Peyer's patch (tissue), 4 donors: ENCODE data around the gene KLHL12. TPM values are rescaled to one million over a fixed set of nuclear protein-coding genes. Genes with fewer than 3 reads are reported as not detected.

Experiments
- DNase-seq, 3 donors: peaks; one replicate each; pipeline ENCODE4 v3.0.0-alpha.2; 2017 to 2019
- H3K27ac ChIP-seq, 4 donors: fragments of 200-600 bp; sonication (generic); one replicate each; pipeline ENCODE4 v1.5.1; 2016 to 2019
- H3K27me3 ChIP-seq, 2 donors: fragments of 200-600 bp; sonication (generic); one replicate each; pipeline ENCODE4 v1.5.1; 2019
- H3K36me3 ChIP-seq, 3 donors: fragments of 200-600 bp; sonication (generic); one replicate each; pipeline ENCODE4 v1.5.1; 2016 to 2019
- H3K4me1 ChIP-seq, 4 donors: fragments of 200-600 bp; sonication (generic); one replicate each; pipeline ENCODE4 v1.5.1; 2016 to 2019
- H3K4me3 ChIP-seq, 4 donors: fragments of 200-600 bp; sonication (generic); 1 replicate in 3 of 4; 2 replicates in 1 of 4; pipeline ENCODE4 v1.5.1; 2016 to 2019; ENCODE audit warnings: mild to moderate bottlenecking in 1 of 4
- H3K9me3 ChIP-seq, 4 donors: fragments of 200-600 bp; sonication (generic); one replicate each; pipeline ENCODE4 v1.5.1; 2016 to 2019; ENCODE audit warnings: mild to moderate bottlenecking in 1 of 4
- POLR2A ChIP-seq, 2 donors: fragments of 450-650 bp; IDR thresholded peaks; one replicate each; pipeline ENCODE4 v1.5.1; 2017; ENCODE audit warnings: antibody characterized with exemption in 2 of 2, mild to moderate bottlenecking in 2 of 2, moderate library complexity in 2 of 2
- total RNA-seq, 4 donors: library from RNA; depleted of rRNA; stranded (reverse); fragments of >200 nt; gene quantifications; one replicate each; pipeline ENCODE4 v1.1.0, GENCODE V29; 2016
- TF ChIP-seq, protein P1 (sequence below), 6 experiments: fragments of 450-650 bp in 4 of 6; fragments of 200-600 bp in 2 of 6; sonication (generic) in 1 of 6; IDR thresholded peaks; one replicate each; pipeline ENCODE4 v1.5.1; 2017 to 2019; ENCODE audit warnings: antibody characterized with exemption in 6 of 6, mild to moderate bottlenecking in 3 of 6, moderate library complexity in 1 of 6

KLHL12 gene
- total RNA-seq, 4 donors from 2014 or later = 15.9 to 22.9 (median 18.4) TPM

DNA sequence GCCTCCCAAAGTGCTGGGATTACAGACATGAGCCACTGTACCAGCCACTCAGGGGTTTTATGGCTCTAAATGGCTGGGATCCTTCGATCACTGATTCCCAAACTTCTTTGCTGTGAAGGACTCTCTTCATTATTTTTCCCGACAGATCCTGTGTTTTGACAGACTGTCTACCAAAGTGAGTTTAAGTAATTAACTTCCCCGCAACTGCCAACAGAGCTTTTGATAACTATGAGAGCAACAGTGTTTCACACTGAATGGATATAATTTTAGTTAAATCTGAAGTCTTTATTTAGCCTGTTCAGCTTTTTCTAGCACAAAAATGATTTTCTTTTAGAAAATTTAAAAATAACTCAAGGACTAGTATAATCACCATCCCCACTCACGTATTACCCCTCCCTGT, 25.5 kb downstream of the KLHL12 start:
- DNase-seq = no peak

DNA sequence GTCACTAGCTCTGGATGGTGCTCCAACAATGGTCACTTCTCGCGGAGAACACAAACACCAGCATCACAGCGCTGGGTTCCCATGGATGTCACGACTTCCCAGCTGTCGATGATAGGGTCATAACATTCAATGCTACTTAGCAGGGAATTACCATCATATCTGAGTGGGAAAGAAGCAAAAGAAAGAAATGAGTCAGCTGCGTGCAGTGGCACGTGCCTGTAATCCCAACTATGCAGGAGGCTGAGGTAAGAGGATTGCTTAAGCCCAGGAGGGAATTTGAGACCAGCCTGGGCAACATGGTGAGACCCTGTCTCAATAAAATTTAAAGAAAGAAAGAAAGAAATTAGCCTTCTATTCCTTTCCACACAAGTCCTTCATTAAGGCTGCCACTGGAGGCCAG, 34.5 kb downstream of the KLHL12 start:
- H3K36me3 ChIP-seq = peaks cover 0 to 59% (median 0%) of the 10 kb centered on the region in 3 donors
- H3K4me3 ChIP-seq = no peak overlapping the region
- peaks cover 0 to 4% (median 0%) of the 10 kb centered on the region in 4 donors for H3K4me1 ChIP-seq
- TF ChIP-seq, protein P1, sequence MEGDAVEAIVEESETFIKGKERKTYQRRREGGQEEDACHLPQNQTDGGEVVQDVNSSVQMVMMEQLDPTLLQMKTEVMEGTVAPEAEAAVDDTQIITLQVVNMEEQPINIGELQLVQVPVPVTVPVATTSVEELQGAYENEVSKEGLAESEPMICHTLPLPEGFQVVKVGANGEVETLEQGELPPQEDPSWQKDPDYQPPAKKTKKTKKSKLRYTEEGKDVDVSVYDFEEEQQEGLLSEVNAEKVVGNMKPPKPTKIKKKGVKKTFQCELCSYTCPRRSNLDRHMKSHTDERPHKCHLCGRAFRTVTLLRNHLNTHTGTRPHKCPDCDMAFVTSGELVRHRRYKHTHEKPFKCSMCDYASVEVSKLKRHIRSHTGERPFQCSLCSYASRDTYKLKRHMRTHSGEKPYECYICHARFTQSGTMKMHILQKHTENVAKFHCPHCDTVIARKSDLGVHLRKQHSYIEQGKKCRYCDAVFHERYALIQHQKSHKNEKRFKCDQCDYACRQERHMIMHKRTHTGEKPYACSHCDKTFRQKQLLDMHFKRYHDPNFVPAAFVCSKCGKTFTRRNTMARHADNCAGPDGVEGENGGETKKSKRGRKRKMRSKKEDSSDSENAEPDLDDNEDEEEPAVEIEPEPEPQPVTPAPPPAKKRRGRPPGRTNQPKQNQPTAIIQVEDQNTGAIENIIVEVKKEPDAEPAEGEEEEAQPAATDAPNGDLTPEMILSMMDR (IDR thresholded peaks at IDR 0.05) = no peak
- TF ChIP-seq POLR2A (IDR thresholded peaks at IDR 0.05) = no peak
- no peaks in the 10 kb centered on the region for H3K9me3 ChIP-seq
- no peak overlapping the region for H3K27ac ChIP-seq
- no peaks in the 10 kb centered on the region for H3K27me3 ChIP-seq
- no peak for DNase-seq

More for the DNA sequence above, 25.5 kb downstream of the KLHL12 start:
- no peaks in the 10 kb centered on the region for H3K9me3 ChIP-seq
- H3K27ac ChIP-seq = no peak overlapping the region
- no peaks in the 10 kb centered on the region for H3K4me1 ChIP-seq
- H3K27me3 ChIP-seq = no peaks in the 10 kb centered on the region
- no peak overlapping the region for H3K4me3 ChIP-seq
- no peak for TF ChIP-seq POLR2A (IDR thresholded peaks at IDR 0.05)
- TF ChIP-seq, protein P1 (IDR thresholded peaks at IDR 0.05) = no peak
- H3K36me3 ChIP-seq = peaks cover 0 to 67% (median 0%) of the 10 kb centered on the region in 3 donors

DNA sequence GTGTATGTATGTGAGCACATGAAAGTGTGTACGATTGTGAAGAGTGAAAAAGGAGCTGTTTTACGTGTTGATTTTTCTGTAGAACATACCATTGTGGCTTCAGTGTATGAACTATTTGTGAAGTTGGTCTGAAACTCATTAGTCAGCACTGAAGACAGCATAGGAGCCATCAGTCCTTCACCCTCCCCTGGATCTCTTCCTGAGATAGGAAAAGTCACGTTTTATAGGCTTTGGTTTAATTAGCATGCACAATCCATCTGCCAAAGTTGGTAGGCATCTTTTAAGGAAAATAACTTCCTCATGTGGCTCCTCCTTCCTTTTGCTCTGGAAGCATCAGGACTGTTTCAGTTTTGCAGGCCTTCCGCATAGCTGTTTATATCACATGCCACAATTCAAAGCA, 36.6 kb downstream of the KLHL12 start:
- no peaks in the 10 kb centered on the region for H3K9me3 ChIP-seq
- H3K27ac ChIP-seq = no peak overlapping the region
- no peak for TF ChIP-seq POLR2A (IDR thresholded peaks at IDR 0.05)
- TF ChIP-seq, protein P1 (IDR thresholded peaks at IDR 0.05) = no peak
- DNase-seq = no peak
- no peak overlapping the region for H3K4me3 ChIP-seq
- peaks cover 0 to 40% (median 0%) of the 10 kb centered on the region in 3 donors for H3K36me3 ChIP-seq
- no peaks in the 10 kb centered on the region for H3K27me3 ChIP-seq
- H3K4me1 ChIP-seq = peaks cover 0 to 8% (median 0%) of the 10 kb centered on the region in 4 donors

DNA sequence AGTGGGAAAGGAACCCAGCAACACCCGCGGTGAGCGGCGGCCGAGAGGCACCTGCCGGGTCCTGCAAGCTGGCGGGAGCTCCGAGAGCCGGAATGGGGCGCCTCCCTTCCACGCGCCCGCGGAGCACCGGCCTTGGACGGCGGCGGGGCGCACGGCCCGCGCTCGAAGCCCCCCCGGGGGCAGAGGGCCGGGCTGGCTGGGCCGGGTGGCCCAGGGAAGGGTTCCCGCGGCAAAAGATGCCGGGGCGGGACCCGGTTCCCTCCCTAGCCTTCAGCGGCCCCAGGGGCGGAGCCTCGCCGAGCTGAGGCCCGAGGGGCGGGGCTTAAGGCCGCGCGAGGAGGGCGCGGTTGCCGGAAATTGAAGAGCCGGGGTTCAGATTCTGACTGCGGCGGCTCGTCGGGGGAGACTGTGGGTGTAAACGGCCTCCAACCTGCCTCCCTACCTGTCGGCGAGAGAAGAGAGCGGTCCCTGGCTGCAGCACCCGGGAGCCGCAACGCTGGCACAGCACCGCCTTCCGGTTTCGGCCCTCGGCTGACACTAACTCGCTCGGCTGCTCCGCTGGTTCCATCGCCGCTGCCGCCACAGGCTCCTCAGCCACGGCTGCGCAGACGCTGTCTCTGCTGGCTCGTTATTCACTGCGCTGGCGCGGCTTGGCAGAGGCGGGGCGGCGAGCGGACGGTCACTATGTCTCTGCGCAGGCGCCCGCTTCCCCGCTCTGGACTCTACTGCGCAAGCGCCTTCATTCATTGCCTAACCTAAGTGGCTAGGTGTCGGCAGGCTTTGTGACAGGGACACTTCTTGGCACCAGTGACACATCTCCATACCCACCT, 38.3 kb downstream of the KLHL12 start, which contains the start of gene RABIF:
Gene RABIF (minus strand): TSS at position 619 of the 830 bp plus-strand sequence. CDS start 51 bp downstream, at position 568.
- H3K4me3 ChIP-seq = peak within 1 kb of the TSS; percentile 67 to 89 (median 72)
- peak; percentile 96 to 97 for TF ChIP-seq POLR2A (IDR thresholded peaks at IDR 0.05)
- TF ChIP-seq, protein P1 (IDR thresholded peaks at IDR 0.05) = peak in 4 of 6 experiments; percentile 7 to 31 (median 12)

DNA sequence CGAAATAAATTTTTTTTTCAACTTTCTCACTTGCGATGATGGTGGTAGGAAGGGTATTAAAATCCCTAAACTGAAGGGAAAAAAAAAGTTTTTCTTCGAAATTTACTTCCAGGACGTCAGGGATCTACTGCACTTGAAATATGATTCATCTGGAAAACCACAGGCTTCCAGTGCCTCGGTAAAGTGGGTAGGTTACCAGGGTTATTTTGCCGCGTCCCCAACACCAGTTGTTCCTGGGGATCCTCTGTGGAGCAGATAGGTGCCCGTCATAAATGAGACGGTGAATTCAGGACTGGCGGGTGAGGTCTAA, 38.9 kb downstream of the KLHL12 start:
- peaks cover 0 to 18% (median 0%) of the 10 kb centered on the region in 3 donors for H3K36me3 ChIP-seq

More for the DNA sequence above, 38.3 kb downstream of the KLHL12 start, which contains the start of gene RABIF:
- Histone ChIP-seq H3K36me3 (peaks cover 0 to 24% (median 0%) of the 10 kb centered on the region in 3 donors), H3K9me3 (no peaks in the 10 kb centered on the region), H3K27ac (peak within 1 kb of the TSS; percentile 86 to 95 (median 93)), H3K4me1 (peaks cover 0 to 8% (median 0%) of the 10 kb centered on the region in 4 donors), H3K27me3 (no peaks in the 10 kb centered on the region)
- peak; percentile 96 to 98 (median 96) for DNase-seq

More for the DNA sequence above, 38.9 kb downstream of the KLHL12 start:
- Histone ChIP-seq H3K9me3 (no peaks in the 10 kb centered on the region), H3K4me1 (peaks cover 0 to 8% (median 0%) of the 10 kb centered on the region in 4 donors), H3K27ac (peak overlapping the region; percentile 86 to 95 (median 93)), H3K27me3 (no peaks in the 10 kb centered on the region), H3K4me3 (peak overlapping the region; percentile 67 to 89 (median 72))
- TF ChIP-seq POLR2A (IDR thresholded peaks at IDR 0.05) = no peak
- TF ChIP-seq, protein P1 (IDR thresholded peaks at IDR 0.05) = no peak
- DNase-seq = no peak
